Adrenal gland (tissue), 5 donors: ENCODE measurements around the gene SNX8.

ENCODE experiments used
- POLR2A ChIP-seq, 2 donors: fragments of 450-650 bp; IDR thresholded peaks; one replicate each; pipeline ENCODE4 v1.6.1; 2017; ENCODE audit warnings: antibody characterized with exemption in 2 of 2, mild to moderate bottlenecking in 2 of 2, moderate library complexity in 1 of 2
- TF ChIP-seq, protein P1 (sequence below), 6 experiments: fragments of 450-650 bp in 4 of 6; fragments of 200-600 bp in 2 of 6; sonication (generic) in 1 of 6; IDR thresholded peaks; 1 replicate in 5 of 6; 2 replicates in 1 of 6; pipeline versions ENCODE4 v1.5.1 to v1.8.0; 2016 to 2021; ENCODE audit warnings: antibody characterized with exemption in 6 of 6, mild to moderate bottlenecking in 2 of 6, moderate library complexity in 1 of 6
- donor health status: DM: no; HTN: no; CAD: no.

DNA sequence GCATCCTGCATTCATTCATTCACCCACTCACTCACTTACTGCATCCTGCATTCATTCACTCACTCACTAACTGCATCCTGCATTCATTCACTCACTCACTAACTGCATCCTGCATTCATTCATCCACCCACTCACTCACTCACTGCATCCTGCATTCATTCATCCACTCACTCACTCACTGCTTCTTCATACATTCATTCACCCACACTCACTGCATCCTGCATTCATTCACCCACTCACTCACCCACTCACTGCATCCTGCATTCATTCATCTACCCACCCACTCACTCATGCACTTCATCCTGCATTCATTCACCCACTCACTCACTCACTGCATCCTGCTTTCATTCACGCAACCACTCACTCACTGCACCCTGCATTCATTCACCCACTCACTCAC is 1.5 kb upstream of the SNX8 start:
- TF ChIP-seq, protein P1, sequence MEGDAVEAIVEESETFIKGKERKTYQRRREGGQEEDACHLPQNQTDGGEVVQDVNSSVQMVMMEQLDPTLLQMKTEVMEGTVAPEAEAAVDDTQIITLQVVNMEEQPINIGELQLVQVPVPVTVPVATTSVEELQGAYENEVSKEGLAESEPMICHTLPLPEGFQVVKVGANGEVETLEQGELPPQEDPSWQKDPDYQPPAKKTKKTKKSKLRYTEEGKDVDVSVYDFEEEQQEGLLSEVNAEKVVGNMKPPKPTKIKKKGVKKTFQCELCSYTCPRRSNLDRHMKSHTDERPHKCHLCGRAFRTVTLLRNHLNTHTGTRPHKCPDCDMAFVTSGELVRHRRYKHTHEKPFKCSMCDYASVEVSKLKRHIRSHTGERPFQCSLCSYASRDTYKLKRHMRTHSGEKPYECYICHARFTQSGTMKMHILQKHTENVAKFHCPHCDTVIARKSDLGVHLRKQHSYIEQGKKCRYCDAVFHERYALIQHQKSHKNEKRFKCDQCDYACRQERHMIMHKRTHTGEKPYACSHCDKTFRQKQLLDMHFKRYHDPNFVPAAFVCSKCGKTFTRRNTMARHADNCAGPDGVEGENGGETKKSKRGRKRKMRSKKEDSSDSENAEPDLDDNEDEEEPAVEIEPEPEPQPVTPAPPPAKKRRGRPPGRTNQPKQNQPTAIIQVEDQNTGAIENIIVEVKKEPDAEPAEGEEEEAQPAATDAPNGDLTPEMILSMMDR (IDR thresholded peaks at IDR 0.05), result no peak
- TF ChIP-seq POLR2A (IDR thresholded peaks at IDR 0.05), result no peak
